ENCODE data around the gene CDKN2D.
"Not testable (repeated sequence)": the region's sequence is repeated elsewhere in the genome, so short reads cannot be mapped to it uniquely, and the experiment has no call there.

CDKN2D gene

DNA sequence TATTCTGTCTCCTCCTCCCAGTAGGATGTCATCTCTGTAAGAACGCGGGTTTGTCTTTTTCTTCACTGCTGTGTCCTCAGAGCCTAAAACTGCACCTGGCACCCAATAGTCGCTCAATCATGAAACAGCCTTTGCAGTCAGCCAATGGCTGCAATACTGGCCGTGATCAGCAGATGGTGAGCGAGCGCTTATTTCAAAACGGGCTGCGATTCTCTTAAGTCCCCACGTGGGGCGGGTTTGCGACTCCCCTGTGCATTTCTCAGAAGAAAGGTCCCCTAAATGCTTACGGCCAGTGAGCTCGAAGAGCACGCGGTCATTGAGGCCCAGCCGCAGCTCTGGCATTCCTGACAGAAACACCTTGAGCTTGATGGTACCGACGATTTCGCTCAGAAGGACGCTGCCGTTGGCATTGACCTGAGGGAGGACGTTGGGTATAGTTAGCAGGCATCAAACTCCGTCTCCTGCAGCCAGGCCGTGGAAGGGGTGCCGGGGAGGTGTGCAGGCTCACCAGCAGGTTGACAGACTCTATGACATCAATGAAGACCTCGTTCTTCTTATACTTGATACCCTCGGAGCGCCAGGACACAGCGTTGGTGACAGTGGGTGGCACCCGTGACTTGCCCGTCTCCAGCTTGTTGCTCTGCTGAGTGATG, 12.3 kb upstream of the CDKN2D start:
- peak; percentile 96 for DNase-seq (ENCODE audit: low spot score)

DNA sequence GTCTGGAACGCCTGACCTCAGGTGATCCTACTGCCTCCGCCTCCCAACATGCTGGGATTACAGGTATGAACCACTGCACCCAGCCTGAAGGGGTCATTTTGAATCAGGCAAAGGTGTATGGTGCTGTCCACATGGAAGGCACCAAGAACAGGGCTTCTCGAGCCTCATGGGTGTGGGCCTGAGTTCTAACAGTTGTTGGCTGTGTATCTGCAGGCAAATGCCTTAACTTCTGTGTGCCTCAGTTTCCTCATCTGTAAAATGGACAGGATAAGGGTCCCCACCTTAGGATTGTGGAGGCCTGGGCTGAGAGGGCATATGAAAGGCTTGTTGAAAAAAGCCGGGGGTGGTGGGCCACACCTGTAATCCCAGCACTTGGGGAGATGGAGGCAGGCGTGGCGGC, 9.2 kb upstream of the CDKN2D start:
- DNase-seq (ENCODE audit: low spot score): no peak

DNA sequence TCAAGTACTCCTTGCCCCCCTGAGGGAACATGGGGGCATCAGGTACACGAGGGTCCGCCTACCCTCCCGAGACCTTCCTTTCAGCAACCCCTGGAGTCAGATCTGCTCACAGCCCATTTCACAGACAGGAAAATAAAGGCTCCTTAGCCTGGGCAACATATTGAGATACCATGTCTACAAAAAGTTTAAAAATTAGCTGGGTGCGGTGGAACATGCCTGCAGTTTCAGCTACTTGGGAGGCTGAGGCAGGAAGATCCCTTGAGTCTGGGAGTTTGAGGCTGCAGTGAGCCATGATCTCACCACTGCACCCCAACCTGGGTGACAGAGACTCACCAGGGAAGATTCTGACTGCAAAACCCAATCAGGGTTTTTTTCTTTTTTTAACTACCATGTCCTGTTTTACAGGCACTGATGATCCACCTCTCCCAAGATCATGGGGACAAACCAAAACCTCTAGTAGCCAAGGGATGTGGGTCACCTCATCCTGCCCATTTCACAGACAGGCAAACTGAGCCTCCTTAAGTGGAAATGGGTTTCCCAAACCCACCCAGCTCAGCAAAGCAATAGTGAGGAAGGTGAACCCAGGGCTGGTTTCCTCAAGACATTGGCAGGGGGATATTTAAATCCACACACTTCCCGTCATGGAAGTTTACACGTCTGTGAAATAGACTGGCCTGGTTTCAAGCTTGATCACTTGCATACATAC, 6.4 kb upstream of the CDKN2D start:
- no peak for DNase-seq (ENCODE audit: low spot score)

DNA sequence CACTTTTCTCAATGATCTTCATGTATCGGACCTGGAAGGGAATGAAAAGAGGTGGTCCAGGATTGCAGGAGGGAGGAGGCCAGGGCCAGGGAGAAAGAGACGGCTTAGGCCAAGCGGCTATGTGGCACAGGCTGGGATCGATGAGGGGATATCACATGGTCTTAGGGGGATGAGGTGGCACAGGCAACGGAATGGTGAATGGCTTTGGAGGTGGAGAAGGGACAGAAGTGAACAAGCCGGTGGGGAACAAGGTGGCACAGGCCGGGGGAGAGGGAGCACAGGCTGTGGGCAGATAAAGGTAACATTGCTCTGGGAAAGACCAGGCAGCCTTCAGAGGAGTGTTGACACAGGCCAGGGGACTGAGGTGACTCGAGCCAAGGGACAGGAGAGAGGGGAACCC, 5.7 kb upstream of the CDKN2D start:
- DNase-seq (ENCODE audit: low spot score): no peak

DNA sequence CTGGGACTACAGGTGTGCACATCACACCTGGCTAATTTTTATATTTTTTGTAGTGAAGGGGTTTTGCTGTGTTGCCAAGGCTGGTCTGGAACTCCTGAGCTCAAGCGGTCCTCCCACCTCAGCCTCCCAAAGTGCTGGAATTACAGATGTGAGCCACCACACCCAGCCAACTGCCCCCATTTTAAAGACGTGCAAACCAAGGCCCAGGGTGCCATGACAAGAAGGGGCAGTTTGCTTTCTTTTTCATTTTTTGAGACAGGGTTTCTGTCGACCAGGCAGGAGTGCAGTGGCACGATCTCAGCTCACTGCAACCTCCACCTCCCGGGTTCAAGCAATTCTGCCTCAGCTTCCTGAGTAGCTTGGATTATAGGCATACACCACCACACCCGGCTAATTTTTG, 5.0 kb upstream of the CDKN2D start:
- DNase-seq (ENCODE audit: low spot score): not testable (repeated sequence)

DNA sequence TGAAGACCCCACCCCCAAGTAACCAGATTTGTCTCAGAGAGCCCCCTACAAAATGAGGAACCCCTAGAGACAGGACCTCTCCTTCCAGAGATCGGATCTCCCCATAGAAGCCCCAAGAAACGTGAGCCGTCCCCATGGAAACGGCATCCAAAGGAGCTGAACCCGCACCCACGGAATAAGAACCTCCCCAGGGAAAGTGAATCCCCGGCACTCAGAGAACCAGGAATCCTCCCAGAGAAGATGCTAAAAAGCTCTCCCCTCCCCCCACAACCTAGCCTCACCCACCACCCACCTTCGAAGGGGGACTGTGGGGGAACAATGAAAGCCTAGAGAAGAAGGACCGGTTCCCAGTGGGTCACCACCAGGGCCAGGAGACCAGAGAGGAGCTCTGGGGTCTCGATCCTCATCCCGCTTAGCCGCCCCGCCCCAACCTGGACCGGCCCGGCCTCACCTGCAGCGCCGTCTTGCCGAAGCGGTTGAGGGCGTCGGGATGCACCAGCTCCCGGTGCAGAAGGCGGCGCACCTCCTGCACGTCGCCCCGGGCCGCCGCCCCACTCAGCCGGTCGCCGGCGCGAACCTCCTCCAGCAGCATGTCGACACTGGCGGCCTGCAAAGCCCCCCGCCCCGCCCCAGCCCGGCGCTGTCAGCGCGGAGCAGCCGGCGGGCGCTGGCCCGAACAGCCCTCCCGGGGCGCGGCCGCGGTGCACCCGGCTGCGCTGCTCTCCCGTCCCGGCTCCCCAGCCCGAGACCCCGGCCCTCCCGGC, 535 bp downstream of the CDKN2D start:
- no peak for DNase-seq (ENCODE audit: low spot score)

DNA sequence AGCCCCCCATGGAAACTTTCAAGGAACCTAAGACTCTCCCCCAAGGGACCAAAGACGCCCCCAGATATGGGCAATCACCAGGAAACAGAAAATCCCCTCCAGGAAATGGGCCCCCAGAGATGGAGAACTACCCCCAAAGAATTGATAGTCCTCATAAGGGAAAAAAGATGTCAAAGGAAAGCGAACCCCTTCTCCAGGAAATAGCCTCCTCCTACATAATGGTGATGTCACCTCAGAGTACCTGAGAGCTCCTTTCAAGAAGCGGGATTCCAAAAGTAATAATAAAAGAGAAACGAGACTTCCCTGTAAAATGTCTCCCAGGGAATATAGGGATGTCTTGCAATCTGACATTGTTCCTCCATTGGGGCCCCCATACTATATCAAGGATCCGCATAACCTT, 1.1 kb downstream of the CDKN2D start:
- DNase-seq (ENCODE audit: low spot score): no peak

DNA sequence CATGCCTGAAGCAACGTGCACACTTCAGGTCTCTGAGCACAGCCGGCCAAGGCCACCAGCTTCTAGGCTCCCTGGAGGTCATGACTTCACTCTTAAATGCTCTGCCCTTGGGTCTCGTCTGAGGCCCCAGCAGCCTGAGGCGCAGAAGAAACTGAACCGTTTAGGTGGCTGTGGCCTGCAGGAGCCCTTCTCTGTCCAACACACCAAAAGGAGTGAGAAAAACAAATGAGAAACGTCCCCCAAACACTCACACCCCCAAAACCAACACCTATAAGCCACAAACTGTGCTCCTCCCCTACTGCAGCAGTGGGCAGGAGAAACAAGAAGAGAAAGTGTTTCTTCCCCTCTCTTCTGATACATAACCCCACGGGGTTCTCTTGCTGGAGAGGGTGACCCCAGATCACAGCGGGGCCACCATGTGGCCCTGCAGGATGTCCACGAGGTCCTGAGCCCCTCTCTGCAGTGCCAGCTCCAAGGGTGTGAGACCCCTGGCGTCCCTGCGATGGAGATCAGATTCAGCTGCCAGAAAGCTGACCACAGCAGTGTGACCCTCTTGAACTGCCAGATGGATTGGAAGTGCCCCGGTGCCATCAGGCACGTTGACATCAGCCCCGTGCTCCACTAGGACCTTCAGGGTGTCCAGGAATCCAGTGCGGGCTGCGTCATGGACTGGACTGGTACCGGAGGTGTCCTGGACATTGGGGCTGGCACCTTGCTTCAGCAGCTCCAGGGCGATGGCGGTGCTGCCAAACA, 1.9 kb downstream of the CDKN2D start:
- no peak for DNase-seq (ENCODE audit: low spot score)

DNA sequence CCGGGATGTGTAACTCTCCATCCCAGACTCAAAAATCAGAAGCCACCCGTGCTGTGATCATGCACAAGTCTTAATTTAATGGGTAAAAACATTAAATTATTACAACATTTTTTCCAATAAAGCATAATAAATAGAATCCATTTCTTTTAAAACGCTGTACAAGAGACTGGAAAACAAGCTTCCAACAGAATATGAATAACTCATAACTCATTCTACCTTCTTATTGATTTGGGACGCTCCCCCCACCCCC, 2.4 kb downstream of the CDKN2D start:
- no peak for DNase-seq (ENCODE audit: low spot score)

DNA sequence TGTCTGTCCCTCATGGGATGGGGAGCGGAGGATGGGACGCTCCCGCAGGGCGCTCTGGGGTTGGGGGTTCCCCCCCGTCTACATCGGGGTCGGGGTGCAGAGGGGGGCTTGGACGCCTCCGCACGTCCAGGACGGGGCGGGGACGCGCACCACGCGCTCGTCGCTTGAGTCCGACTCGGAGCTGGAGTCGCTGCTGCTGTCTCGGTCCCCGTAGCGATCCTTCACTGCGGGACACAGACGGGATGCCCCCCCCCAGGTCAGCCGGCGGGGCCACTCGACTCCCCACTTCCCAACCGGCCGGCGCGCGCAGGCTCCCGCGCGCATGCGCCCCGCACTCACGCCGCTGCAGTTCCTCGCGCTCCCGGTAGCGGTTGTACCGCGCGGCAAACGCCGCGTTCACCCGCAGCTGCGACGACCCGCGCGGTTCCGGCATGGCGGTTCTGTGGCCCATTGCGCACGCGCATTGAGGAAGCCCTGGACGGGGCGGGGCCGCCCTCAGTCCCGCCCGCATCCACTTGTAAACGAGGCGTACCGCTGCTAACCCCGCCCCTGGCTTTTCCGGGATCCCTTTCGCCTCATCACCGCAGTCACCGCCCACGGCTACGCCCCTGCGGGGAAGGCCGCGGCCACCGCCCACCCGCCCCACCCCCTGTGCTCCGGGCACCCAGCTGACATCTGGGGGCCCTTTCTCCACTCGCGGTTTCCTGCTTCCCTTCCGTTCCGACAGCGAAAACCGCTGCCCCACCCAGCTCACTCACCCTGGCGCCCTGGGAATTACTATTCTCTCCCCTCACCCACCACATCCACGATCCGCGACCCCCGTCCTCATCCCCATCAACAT, 3.0 kb downstream of the CDKN2D start, which contains the start of gene KRI1:
Gene KRI1, minus strand, starts transcription at position 444 of the 841 bp plus-strand sequence. Its CDS starts 11 bp downstream, at position 433.
- peak; percentile 95 for DNase-seq (ENCODE audit: low spot score)

DNA sequence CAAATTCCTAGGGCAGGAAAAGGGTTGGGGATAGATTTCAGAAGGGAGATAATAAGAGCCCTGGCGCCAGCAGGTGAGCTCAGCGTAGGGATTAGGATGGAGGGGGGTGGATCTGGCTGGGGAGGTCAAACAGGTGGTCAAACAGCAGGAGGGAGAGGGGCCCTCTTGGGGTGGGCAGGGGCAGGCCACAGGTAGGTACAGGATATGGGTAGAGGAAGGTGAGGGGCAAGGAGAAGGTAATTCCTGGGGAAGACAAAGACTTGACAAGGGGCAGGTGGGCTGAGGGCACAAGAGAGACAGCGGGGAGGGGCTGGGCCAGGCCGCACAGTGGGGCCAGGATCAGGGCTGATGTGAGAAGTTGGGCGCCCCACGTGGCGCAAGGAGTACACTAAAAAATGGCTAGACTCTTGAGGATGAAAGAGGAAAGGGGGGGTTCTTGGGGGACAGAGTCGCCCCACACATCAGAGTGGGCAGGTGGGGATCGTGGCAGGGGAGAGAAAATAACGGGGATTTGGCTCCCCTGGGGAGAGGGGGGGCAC, 3.7 kb downstream of the CDKN2D start:
- DNase-seq (ENCODE audit: low spot score): no peak

DNA sequence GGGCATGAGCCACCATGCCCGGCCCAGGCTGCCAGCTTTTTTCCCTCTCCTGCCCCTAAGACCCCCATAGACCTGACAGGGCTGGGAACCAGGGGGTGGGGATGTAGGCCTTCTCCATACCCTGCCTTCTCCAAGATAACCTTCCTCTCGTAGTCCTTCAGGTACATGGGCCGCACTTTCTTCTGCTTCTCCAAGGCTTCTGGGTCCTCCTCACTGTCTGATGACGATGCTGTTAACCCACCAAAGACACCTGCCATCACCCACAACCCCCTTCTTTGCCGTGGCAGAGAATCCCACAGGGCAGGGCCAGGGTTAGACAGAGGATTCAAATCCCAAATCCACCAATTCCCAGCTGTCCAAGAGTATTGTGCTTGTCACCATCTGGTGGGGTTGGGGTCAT, 6.2 kb downstream of the CDKN2D start:
- no peak for DNase-seq (ENCODE audit: low spot score)

DNA sequence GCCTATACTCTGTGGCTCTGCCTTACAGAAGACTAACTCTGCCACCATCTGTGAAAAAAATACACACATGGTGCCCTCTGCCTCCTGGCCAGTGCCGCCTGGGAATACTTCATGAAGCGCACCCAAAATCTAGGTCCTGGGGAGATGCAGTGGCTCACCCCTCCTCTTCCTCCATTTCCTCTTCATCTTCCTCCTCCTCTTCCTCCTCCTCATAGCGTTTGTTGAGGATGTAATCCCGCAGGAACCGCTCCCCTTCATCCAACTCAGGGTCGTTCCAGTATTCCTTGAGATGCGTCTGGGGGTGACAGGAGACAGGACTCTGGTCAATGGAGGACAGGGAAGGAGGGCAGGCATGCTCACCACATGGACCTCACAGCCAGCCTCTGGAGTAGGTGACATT, 8.6 kb downstream of the CDKN2D start:
- no peak for DNase-seq (ENCODE audit: low spot score)

DNA sequence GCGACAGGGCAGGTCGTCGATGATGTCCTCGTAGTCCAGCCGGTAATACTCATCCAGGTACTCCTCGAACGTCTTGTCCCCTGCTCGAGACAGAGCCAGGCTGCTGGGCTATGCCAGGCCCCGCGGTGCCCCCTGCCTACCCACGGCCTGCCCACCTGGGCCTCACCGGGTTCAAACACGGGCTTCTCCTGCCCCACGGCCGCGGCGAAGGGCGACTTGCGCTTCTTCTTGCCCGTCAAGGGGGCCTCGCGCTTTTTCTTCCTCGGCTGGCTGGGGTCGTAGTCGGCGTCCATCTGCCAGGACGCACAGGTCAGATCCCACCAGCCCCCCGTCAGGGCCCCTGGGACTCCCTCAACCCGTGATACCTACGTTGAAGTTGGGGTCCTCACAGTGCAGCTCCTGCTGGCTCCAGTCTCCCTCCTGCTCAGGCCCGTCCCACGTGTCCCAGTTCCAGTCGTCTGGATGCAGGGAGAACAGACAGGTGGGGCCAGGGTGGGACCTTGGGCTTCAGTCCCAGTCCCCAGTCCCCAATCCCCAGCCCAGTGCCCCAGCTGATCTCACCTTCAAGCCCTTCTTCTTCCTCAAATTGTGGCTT, 11.1 kb downstream of the CDKN2D start:
- DNase-seq (ENCODE audit: low spot score): no peak

DNA sequence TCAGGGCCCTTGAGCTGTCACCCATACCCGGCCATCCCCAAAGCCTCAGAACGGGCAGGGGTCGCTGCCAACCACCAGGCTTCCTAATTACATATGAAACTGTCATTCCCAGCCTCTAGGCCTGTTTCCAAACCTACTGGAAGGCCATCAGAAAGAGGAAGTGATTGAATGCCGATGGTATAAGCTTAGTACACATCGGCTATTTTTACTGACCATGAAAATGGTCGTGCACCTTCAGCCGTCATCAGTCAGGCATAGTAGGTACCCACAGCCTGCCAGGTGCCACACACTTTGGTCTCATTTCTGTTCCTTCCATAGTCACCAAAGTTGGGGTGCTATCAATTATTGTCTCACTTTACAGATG, 13.2 kb downstream of the CDKN2D start:
- no peak for DNase-seq (ENCODE audit: low spot score)

DNA sequence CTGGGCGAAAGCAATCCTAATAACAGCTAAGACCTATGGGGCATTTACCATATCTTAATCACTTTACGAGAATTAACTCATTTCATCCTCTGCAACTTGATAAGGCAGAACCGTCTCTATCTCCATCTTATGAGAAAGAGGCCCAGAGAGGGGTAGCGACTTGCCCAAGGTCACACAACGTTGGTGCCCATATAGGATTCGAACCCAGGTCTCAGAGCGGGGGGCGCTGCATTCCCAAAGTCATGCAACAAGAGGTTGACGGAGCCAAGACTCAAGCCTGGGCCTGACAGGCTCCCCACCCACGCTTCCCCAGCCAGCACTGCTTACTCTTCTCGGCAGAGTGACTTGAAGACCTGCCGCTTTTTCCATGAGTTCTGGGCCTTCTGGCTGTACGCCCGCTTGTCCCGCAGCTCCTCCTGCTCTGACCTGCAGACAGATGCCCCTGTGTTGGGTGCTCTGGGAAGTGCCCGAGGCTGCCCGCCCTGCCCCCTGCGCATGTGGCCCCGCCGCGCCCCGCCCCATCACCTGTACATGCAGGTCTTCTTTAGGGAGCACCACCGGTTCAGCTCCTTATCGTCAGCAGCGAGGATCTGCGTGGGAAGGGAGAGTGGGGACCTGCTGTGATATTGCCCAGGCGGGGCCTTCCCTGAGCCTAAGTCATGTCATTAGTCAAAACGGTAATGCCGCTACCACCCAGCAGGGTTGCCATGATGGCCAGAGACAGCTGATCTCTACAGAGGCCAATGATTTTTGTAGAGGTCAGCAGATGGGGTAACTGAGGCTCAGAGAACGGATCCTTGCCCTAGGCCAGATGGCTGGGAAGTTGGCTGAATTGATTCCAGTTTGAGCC, 13.8 kb downstream of the CDKN2D start:
- DNase-seq (ENCODE audit: low spot score): no peak

DNA sequence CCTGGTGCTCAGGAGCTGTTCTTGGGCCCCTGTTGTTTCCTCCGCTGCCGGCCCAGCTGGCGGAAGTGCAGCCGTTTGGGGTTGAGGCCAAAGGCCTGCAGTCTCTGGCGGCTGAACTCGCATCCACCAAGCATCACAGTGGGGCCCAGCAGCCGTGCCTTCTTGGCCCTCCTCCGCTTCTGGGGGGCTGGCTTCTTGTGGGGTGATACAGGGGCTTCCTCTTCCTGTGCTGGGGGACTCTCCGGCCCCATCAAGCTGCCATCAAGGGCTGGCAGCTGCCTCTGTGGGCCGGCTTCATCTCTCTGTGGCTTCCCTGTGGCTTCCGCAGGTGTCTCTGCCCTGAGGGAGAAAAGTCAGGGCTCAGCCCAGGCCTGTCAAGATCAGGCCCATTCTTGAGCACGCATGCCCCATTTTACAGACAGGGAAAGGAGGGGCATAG, 14.8 kb downstream of the CDKN2D start:
- no peak for DNase-seq (ENCODE audit: low spot score)

DNA sequence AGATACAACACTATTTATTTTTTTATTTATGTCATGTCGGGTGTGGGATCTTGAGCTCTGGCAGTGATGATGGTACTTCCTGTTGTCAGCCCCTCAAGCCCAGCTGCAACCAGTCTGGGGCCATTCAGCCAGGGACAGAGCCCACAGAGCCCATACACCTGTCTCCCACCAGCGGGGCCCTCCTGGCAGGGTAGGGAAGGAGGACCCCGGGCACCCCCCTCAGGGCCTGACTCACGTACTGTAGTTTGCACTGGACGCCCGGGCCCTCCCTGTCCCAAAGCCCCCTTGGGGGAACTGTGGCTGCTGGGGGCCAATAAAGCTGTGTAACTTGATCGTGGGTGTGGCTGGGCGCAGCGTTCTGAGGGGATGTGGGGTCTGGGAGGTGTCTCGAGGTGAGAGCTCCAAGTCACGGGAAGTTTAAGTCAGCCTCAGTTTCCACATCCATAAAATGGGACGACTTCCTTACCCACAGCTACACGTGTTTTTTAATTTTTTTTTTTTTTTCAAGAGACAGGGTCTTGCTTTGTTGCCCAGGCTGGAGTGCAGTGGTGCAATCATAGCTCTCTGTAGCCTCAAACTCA, 15.6 kb downstream of the CDKN2D start:
- DNase-seq (ENCODE audit: low spot score): no peak

DNA sequence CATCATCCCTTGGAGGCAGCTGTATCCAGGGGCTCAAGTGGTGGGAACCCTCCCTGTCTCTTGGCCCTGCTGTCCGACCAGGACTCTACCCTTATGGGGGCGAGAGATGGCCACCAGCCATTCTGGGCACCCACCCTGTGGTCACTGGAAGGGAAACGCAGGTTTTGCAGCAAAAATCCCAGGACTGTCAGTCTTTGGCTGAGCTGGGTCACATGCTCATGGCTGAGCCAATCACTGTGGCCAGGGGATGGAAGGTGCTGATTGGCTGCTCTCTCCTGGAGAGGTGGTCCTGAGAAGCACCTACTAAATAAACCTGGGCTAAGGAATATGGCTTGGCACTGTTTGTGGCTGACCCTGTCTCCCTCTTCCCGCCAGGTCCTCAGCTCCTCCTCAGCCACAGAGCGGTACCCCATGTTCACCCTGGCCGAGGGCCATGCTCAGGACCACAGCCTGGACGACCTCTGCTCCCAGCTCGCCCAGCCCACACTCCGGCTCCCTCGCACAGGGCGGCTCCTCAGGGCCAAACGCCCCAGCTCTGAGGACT, 16.2 kb downstream of the CDKN2D start:
- DNase-seq (ENCODE audit: low spot score): peak; percentile 57

Data from cerebellar cortex (tissue), 1 donor.